Right lobe of liver (tissue), 6 donors: ENCODE results near the gene PIEZO2. TPM values are rescaled to one million over a fixed set of nuclear protein-coding genes. Genes with fewer than 3 reads are reported as not detected.

Experiments
- ATAC-seq, 4 donors: fragments of 200-7000 bp; cut with Tn5 transposase; one replicate each; pipeline ENCODE4 v1.9.1; 2020; ENCODE audit warnings: mild to moderate bottlenecking in 4 of 4, moderate library complexity in 4 of 4
- DNase-seq, 3 donors: peaks; one replicate each; pipeline ENCODE4 v3.0.0-alpha.2; 2020
- H3K27ac ChIP-seq, 3 donors: fragments of 200-600 bp; one replicate each; pipeline ENCODE4 v1.8.0; 2022
- H3K27me3 ChIP-seq, 2 donors: fragments of 200-600 bp; one replicate each; pipeline ENCODE4 v1.8.0; 2022
- H3K36me3 ChIP-seq, 4 donors: fragments of 200-600 bp; sonication (generic) in 1 of 4; one replicate each; pipeline versions ENCODE4 v1.5.1 to v1.8.0; 2017 to 2022; ENCODE audit warnings: control low read depth in 1 of 4
- H3K4me1 ChIP-seq, 4 donors: fragments of 200-600 bp; sonication (generic) in 1 of 4; one replicate each; pipeline versions ENCODE4 v1.5.1 to v1.8.0; 2017 to 2022; ENCODE audit warnings: control low read depth in 1 of 4
- H3K4me3 ChIP-seq, 3 donors: fragments of 200-600 bp; one replicate each; pipeline ENCODE4 v1.8.0; 2022
- H3K9me3 ChIP-seq, 4 donors: fragments of 200-600 bp; sonication (generic) in 1 of 4; one replicate each; pipeline versions ENCODE4 v1.5.1 to v1.8.0; 2017 to 2022; ENCODE audit warnings: control low read depth in 1 of 4
- CTCF ChIP-seq, 4 donors: fragments of 200-600 bp in 3 of 4; fragments of 450-650 bp in 1 of 4; IDR thresholded peaks; one replicate each; pipeline versions ENCODE4 v1.5.1 to v1.8.0; 2016 to 2022; ENCODE audit warnings: antibody characterized with exemption in 4 of 4, mild to moderate bottlenecking in 2 of 4
- POLR2A ChIP-seq: fragments of 450-650 bp; IDR thresholded peaks from one replicate; pipeline ENCODE4 v1.6.1; 2017; ENCODE audit warnings: antibody characterized with exemption, mild to moderate bottlenecking
- WGBS: methylation state at CpG from one replicate; pipeline ENCODE4 v1.1.6; 2018; ENCODE audit warnings: low coverage, low lambda C conversion rate; ENCODE audit not compliant: insufficient coverage; ENCODE audit errors: missing lambda C conversion rate; 5-methylcytosine and 5-hydroxymethylcytosine counted together
- intact Hi-C, 2 donors: fragments of 100-400 bp; cut with DNase I; formaldehyde crosslinking; loops; one replicate each; pipeline versions ENCODE4 v1.11.2 to v1.14.1; 2022
- total RNA-seq, 6 experiments: library from RNA; depleted of rRNA in 2 of 6; stranded (reverse); fragments of >200 nt in 2 of 6; fragmentation: NEBNext Ultra II Directional in 3 of 6; extraction: Animal tissue kit (Norgen Biotek cat#: 25700) in 3 of 6; gene quantifications; one replicate each; pipeline versions ENCODE4 v1.1.0 to v1.2.4, GENCODE V29; 2016 to 2023
- donor health status: DM: no; HTN: yes; CAD: no.
- donor health status: DM: no; HTN: no; CAD: no.
- donor health status: DM: no; HTN: no; CAD: no.
- donor health status: DM: no; HTN: yes; CAD: no.
- donor health status: DM: no; HTN: yes; CAD: no.

The PIEZO2 gene
- total RNA-seq, 6 experiments from 2014 or later = 6.6 to 16.9 (median 10.1) TPM

- Histone ChIP-seq H3K4me1 (no peaks in the 10 kb centered on the region), H3K27me3 (no peaks in the 10 kb centered on the region), H3K9me3 (no peaks in the 10 kb centered on the region), H3K27ac (no peak overlapping the region), H3K4me3 (no peak overlapping the region), H3K36me3 (no peaks in the 10 kb centered on the region)
- DNase-seq (no peak), ATAC-seq (peak in 2 of 4 donors; percentile 18)
- WGBS = 63% methylated on average over 7 of the region's 10 CpGs
- intact Hi-C loops = no loop called here
- TF ChIP-seq POLR2A = no peak
- no peak for TF ChIP-seq CTCF (IDR thresholded peaks at IDR 0.05)
These were observed 52.3 kb downstream of the PIEZO2 start for GRCh38 chr18:11096839-11097750.

- no peaks in the 10 kb centered on the region for H3K9me3 ChIP-seq
- DNase-seq (no peak), ATAC-seq (peak in 2 of 4 donors; percentile 10 to 45)
- H3K36me3 ChIP-seq = no peaks in the 10 kb centered on the region
- H3K27me3 ChIP-seq = no peaks in the 10 kb centered on the region
- WGBS = 44% methylated on average over 5 of the region's 5 CpGs
- H3K4me3 ChIP-seq = no peak overlapping the region
- no peak for TF ChIP-seq POLR2A
- no peak for TF ChIP-seq CTCF (IDR thresholded peaks at IDR 0.05)
- intact Hi-C loops = no loop called here
- H3K4me1 ChIP-seq = no peaks in the 10 kb centered on the region
- peak overlapping the region in 1 of 3 donors; percentile 25 for H3K27ac ChIP-seq
These were observed 53.0 kb downstream of the PIEZO2 start for GRCh38 chr18:11096411-11096810.

- Histone ChIP-seq H3K9me3 (no peaks in the 10 kb centered on the region), H3K4me1 (no peaks in the 10 kb centered on the region), H3K4me3 (no peak overlapping the region), H3K27ac (peak overlapping the region in 1 of 3 donors; percentile 25), H3K27me3 (no peaks in the 10 kb centered on the region), H3K36me3 (no peaks in the 10 kb centered on the region)
- 61% methylated on average over 3 of the region's 6 CpGs for WGBS
- no peak for DNase-seq
- no peak for ATAC-seq
- TF ChIP-seq CTCF (IDR thresholded peaks at IDR 0.05) = no peak
- TF ChIP-seq POLR2A = no peak
- intact Hi-C loops = no loop called here
These were observed 53.6 kb downstream of the PIEZO2 start for GRCh38 chr18:11095674-11096293.

GRCh38 chr18:11095211-11095610 is 54.2 kb downstream of the PIEZO2 start:
- Histone ChIP-seq H3K9me3 (no peaks in the 10 kb centered on the region), H3K27me3 (no peaks in the 10 kb centered on the region), H3K36me3 (no peaks in the 10 kb centered on the region), H3K27ac (no peak overlapping the region), H3K4me1 (peaks cover 0 to under 1% (median 0%) of the 10 kb centered on the region in 4 donors), H3K4me3 (no peak overlapping the region)
- intact Hi-C loops = no loop called here
- TF ChIP-seq POLR2A (no peak), CTCF (IDR thresholded peaks at IDR 0.05) (no peak)
- WGBS = 94% methylated on average over 3 of the region's 5 CpGs
- DNase-seq = no peak
- no peak for ATAC-seq
